GM21367 (cell line): ENCODE data around the gene VPS54.
A peak's percentile ranks its signal among the peaks of the same experiment; 100 is the strongest.
"Not testable (repeated sequence)": the region's sequence is repeated elsewhere in the genome, so short reads cannot be mapped to it uniquely, and the experiment has no call there.

Source experiments
- ATAC-seq: cut with Tn5 transposase; IDR thresholded peaks from one replicate; pipeline ENCODE4 v1.9.1; 2021; ENCODE audit not compliant: unreplicated experiment

VPS54 gene

GRCh38 chr2:63993871-63994270, 25.4 kb downstream of the VPS54 start:
- no peak for ATAC-seq

DNA sequence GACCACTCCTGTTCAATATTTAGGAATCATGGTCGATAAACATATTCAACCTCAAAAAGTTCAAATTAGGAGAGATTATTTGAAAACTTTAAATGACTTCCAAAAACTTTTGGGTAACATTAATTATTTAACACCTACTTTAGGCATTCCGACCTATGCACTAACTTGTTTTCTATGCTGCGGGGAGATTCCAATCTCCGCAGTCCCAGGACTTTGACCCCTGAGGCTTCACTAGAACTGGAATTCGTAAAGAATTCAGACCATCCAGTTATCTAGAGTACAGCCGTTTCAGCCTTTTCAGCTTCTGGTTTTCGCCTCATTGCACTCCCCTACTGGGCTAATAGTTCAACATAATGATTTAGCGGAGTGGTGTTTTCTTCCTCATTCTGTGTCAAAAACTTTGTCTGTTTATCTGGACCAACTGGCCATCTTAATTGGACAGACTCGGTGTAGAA, 26.1 kb downstream of the VPS54 start:
- ATAC-seq: not testable (repeated sequence)

DNA sequence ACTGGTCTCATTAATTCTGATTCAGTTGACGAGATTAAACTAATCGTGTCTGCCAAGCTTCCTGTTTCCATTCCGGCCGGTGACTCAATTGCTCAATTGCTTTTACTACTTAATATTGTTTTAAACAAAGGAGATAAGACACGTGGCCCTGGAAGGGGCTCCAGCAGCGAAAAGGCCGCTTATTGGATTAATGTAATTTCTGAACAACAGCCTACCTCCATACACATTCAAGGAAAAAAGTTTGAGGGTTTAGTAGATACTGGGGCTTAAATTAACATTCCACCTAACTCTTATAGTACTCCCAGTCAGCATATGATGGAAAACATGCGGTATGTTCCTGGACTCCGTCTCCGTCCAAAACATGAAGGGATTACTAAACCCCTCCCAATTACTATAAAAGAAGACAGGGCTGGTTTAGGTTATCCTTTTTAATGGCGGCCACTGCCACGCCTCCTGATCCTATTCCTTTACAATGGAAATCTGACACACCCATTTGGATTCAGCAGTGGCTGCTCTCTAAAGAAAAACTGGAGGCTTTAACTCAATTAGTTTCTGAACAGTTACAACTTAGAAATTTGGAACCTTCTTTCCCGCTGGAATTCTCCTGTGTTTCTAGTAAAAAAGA, 27.1 kb downstream of the VPS54 start:
- ATAC-seq: no peak

DNA sequence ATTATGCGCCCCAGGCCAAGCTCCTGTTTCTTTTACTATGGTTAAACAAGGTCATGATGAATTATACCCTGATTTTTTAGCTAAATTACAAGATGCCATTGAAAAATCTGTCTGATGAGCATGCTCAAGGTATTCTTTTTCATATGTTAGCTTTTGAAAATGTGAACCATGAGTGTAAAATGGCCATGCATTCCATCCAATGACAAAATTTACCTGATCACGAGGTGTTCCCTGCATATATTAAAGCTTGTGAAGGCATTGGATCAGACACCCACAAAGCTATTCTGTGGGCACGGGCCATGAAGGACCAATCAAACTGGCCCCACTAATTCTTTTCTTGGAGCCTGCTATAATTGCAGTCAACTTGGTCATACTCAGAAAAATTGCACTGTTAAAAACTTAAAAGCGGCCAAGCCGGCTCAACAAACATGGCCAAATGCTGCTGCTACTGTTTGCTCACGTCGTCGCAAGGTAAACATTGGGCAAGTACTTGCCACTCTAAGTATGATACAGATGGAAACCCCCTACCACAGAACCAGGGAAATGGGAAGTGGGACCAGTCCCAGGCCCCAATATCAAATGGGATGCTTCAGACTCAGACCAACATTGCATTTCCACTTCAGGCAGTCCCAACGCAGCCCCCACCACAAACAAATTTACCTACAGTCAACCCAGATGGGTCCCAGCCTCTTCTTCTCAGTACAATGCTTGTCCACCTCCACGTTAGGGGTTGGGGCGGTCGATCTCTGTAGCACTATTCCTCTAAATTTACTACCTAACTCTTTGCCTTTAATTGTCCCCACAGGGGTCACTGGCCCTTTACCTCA, 27.8 kb downstream of the VPS54 start:
- ATAC-seq: not testable (repeated sequence)

- ATAC-seq: no peak
Observed at GRCh38 chr2:63990072-63990471, 29.2 kb downstream of the VPS54 start.

DNA sequence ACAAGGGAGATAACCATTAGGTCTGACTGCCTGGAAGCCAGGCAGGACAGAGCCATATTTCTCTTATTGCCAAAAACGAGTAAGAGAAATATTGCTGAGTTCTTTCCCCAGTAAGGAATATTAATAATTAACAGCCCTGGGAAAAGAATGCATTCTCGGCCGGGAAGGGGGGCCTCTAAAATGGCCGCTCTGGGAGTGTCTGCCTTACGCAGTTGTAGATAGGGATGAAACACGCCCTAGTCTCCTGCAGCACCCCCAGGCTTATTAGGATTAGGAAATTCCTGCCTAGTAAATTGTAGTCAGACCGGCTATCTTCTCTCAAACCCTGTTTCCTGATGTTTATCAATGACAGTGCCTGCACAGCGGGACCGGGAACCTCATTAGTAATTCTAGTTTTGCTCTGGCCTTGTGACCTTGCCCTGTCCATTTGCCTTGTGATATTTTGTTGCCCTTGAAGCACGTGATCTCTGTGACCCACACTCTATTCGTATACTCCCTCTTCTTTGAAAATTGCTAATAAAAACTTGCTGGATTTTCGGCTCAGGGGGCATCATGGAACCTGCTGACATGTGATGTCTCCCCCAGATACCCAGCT, 30.3 kb downstream of the VPS54 start:
- ATAC-seq: not testable (repeated sequence)

DNA sequence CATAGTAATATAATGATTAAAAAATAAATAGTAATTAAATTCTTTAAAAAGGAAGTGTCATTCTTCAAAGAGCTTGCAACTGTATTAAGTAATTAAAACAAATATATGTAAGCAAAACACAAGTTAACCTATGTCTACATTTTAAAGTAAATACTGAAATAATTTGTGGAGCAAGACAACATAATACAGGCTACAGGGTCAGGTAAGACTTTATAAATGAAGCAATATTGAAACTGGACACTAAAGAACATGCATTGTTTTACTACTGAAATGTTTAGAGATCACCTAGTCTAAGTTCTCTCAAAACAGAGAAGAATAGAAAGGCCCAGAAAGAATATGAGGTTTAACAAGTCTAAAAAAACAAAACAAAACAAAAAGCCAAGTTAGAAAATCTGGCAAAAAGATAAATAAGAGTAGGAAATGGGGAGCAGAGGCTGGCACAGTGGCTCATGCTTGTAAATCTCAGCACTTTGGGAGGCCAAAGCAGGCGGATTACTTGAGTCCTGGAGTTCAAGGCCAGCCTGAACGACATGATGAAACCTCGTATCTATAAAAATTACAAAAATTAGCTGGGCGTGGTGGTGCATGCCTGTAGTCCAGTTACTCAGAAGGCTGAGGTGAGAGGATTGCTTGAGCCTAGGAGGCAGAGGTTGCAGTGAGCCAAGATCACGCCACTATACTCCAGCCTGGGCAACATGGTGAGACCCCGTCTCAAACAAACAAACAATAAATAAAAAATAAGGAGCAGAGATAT, 34.4 kb downstream of the VPS54 start:
- ATAC-seq: no peak

GRCh38 chr2:63983986-63984605, 35.1 kb downstream of the VPS54 start:
- no peak for ATAC-seq

DNA sequence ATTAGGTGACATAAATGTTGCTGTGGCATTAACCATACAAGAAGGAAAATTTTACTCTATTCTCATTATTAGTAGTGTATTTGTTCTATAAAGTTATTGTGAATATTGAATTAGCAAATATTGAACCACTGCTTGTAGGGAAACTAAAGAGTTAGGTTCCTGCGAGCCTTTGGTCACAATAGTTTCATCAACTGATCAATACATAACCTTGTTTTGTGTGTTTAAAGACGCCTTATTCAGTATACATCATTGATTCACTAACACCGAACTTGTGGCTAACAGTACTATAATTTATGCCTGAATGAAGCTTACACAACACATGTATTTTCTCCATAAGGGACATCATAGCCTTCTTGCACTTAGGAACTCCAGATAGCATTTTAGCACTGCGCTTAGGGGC, 36.9 kb downstream of the VPS54 start:
- ATAC-seq: no peak

DNA sequence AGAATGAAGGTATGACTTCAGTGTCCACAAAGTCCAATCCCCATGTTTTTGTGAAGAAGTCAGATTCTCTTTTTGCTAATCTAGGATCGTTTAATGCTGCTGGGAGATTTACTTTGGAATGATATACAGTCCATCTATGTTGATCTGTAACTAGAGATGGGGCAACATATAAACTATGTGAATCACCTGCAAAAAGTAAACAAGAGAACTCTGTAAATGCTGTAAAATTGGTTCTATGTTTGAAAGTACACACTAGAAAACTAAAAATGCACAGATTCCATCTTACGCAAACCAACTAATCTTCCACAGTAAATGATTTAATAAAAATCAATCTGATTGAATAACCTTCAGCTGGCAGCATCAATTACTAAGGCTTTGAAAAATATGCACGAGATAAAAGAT, 37.5 kb downstream of the VPS54 start:
- ATAC-seq: no peak

- no peak for ATAC-seq
Observed at GRCh38 chr2:63980794-63981193, 38.4 kb downstream of the VPS54 start.

GRCh38 chr2:63977904-63978303, 41.3 kb downstream of the VPS54 start:
- ATAC-seq: peak; percentile 96

DNA sequence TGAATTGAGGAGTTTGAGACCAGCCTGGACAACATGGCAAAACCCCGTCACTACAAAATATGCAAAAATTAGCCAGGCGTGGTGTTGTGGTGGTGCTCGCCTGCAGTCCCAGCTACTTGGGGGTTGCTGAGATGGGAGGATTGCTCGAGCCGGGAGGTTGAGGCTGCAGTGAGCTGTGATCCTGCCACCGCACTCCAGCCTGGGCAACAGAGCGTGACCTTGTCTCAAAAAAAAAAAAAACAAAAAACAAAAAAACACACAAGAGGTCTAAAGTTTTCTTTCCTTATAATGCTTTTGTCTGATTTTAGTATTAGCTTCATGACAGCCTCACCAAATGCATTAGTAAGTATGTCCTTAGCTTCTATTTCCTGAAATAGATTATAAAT, 43.1 kb downstream of the VPS54 start:
- ATAC-seq: no peak

DNA sequence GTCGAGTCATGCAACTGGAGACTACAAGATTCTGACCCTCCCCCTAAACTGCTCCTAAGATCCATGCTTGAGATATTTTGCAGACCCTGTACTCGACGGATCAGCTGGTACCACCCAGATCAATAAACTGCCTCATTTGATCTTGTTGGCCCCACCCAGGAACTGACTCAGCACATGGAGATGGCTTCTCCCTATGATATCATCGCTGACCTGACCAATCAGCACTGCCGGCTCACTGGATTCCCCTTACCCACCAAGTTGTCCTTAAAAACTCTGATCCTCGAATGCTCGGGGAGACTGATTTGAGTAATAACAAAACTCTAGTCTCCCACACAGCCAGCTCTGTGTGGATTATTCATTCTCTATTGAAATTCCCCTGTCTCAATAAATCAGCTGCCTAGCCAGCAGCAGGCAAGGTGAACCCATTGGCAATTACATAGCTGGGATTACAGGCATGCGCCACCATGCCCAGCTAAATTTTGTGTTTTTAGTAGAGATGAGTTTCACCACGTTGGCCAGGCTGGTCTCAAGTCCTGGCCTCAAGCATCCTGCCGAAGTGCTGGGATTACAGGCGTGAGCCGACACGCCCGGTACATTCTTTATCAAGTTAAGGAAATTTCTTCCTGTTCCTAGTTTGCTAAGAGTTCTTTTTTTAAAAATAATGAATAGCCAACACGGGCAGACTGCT, 43.6 kb downstream of the VPS54 start:
- ATAC-seq: no peak

DNA sequence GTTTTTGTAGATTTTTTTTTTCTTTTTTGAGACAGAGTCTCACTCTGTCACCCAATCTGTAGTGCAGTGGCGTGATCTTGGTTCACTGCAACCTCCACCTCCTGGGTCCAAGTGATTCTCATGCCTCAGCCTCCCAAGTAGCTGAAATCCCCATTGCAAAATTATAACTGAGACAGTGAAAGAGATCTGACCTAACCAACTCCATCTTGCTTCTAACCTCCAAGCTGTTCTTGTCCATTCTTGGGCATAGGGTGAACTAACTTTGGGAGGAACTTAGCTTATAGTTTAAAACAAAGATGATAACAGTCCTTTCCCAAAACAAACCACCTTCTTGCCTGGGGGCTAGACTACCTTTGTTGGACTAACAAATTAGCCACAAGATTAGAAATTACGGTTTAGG, 44.2 kb downstream of the VPS54 start:
- ATAC-seq: not testable (repeated sequence)

DNA sequence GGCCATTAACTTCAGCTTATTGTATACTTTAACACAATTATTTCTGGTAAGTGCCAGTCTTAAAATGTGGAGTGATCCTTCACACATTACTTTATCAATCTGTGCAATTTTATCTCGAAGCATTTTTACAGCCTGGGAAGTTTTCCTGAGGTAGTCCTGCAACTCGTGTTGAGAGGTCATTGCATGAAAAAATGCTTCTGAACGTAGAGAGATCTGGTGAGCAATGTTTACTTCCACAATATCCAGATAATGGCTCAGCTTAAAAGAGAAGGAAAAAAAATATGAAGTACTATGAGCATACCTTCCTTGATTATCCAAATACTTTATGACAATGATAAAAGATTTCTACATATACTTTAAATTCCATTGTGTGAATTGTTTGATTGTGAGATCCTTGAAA, 57.0 kb downstream of the VPS54 start:
- no peak for ATAC-seq

- ATAC-seq: no peak
Observed at GRCh38 chr2:63950414-63950813, 68.8 kb downstream of the VPS54 start.

- ATAC-seq: no peak
Observed at GRCh38 chr2:63942788-63943187, 76.4 kb downstream of the VPS54 start.

GRCh38 chr2:63932104-63932503, 87.1 kb downstream of the VPS54 start:
- ATAC-seq: not testable (repeated sequence)

DNA sequence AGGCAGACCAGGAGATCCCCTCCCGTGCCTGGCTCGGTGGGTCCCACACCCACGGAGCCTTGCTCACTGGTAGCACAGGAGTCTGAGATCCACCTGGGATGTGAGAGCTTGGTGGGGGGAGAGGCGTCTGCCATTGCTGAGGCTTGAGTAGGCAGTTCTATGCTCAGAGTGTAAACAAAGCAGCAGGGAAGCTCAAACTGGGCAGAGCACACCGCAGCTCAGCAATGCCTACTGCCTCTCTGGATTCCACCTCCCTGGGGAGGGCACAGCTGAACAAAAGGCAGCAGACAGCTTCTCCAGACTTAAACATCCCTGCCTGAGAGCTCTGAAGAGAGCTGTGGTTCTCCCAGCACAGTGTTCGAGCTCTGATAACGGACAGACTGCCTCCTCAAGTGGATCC, 92.4 kb downstream of the VPS54 start:
- ATAC-seq: no peak
